Stimulated activated CD4-positive, alpha-beta T cell treated with anti-CD3 and anti-CD28 coated beads, Interleukin-4, amount 100 ng/mL, for 48 hours (primary cell): ENCODE measurements around the gene BMS1.
A peak's percentile ranks its signal among the peaks of the same experiment; 100 is the strongest.
"Not testable (repeated sequence)": the region's sequence is repeated elsewhere in the genome, so short reads cannot be mapped to it uniquely, and the experiment has no call there.

Source experiments
- DNase-seq, 2 donors: peaks; one replicate each; pipeline ENCODE4 v3.0.0-alpha.2; 2020; ENCODE audit warnings: low read depth in 2 of 2

Gene BMS1, protein sequence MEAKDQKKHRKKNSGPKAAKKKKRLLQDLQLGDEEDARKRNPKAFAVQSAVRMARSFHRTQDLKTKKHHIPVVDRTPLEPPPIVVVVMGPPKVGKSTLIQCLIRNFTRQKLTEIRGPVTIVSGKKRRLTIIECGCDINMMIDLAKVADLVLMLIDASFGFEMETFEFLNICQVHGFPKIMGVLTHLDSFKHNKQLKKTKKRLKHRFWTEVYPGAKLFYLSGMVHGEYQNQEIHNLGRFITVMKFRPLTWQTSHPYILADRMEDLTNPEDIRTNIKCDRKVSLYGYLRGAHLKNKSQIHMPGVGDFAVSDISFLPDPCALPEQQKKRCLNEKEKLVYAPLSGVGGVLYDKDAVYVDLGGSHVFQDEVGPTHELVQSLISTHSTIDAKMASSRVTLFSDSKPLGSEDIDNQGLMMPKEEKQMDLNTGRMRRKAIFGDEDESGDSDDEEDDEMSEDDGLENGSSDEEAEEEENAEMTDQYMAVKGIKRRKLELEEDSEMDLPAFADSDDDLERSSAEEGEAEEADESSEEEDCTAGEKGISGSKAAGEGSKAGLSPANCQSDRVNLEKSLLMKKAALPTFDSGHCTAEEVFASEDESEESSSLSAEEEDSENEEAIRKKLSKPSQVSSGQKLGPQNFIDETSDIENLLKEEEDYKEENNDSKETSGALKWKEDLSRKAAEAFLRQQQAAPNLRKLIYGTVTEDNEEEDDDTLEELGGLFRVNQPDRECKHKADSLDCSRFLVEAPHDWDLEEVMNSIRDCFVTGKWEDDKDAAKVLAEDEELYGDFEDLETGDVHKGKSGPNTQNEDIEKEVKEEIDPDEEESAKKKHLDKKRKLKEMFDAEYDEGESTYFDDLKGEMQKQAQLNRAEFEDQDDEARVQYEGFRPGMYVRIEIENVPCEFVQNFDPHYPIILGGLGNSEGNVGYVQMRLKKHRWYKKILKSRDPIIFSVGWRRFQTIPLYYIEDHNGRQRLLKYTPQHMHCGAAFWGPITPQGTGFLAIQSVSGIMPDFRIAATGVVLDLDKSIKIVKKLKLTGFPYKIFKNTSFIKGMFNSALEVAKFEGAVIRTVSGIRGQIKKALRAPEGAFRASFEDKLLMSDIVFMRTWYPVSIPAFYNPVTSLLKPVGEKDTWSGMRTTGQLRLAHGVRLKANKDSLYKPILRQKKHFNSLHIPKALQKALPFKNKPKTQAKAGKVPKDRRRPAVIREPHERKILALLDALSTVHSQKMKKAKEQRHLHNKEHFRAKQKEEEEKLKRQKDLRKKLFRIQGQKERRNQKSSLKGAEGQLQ

DNA sequence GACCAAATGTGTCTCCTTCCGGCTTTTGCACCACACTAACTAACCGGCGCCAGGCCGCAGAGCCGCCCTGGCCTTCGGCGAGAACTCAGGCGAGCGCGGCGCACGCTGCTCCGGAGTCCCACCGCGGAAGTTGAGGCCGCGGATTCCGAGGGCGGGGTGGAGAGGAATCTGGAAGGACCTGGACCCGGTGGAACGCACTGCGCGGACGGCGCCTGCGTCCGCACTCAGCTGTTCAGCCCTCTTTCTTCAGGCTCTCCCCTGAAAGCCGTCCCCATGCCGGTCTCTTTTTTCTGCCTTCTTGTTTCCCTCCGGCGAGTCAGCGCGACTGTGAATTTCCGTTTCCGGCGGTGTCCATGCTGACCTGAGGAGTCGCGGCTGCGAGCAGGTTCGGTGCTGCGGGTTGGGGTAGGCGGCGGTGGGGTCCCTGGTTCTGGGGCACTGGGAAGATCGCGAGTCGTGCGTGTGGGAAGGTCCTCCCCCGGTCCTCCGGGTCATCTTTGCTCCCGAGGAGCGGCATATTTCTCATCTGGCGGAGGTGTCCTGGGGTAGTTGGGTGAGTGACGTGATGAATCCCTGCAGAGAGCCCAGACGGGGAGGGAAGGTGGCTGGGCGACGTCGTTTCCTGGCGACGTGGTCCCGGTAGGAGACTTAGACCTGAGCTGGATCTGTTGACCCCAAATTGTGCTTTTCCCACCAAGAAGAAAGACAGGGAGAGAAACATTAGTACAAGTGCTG, at the start of gene BMS1:
Gene BMS1, plus strand, starts transcription at position 350 of the 735 bp plus-strand sequence. CDS start 1,600 bp downstream, outside the sequence.
- peak; percentile 79 to 87 for DNase-seq

DNA sequence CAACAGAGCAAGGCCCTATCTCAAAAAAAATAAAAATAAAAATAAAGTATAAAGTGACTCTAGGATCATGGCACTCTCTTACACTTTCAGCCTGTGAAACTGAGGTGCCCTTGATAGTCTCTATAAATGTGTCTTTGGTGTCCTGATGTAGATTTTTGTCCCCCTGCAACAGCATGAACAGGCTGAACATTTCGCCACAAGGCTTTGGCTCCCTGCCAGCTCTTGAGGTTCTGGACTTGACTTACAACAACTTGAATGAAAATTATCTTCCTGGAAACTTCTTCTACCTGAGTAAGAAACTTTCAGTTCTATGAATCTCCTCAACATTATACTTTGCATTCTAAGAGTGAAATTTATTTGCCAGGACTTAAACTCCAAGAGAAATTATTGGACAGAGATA, 48.1 kb upstream of the BMS1 start:
- no peak for DNase-seq

DNA sequence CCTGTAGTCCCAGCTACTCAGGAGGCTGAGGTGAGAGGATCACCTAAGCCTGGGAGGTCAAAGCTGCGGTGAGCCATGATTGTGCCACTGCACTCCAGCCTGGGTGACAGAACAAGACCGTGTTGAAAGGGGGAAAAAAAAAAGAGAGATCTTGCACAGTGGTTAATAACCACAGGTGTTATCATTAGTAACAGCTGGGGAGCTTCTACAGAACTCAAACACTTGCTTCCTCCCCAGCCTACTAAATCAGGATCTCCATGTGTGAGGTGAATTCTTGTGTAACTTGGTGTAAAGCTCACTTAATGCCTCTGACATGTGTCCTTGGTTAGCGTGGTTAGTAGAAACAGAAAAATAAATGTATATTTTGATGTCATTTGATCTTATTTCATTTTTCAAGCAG, 43.9 kb upstream of the BMS1 start:
- no peak for DNase-seq

DNA sequence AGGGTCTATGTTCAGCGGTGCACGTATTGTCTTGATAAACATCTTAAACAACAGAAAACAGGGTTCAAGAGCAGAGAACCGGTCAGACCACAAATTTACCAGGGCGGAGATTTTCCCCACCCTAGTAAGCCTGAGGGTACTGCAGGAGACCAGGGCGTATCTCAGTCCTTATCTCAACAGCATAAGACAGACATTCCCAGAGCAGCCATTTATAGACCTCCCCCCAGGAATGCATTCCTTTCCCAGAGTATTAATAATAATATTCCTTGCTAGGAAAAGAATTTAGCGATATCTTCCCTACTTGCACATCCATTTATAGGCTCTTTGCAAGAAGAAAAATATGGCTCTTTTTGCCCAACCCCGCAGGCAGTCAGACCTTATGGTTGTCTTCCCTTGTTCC, 41.1 kb upstream of the BMS1 start:
- not testable (repeated sequence) for DNase-seq

DNA sequence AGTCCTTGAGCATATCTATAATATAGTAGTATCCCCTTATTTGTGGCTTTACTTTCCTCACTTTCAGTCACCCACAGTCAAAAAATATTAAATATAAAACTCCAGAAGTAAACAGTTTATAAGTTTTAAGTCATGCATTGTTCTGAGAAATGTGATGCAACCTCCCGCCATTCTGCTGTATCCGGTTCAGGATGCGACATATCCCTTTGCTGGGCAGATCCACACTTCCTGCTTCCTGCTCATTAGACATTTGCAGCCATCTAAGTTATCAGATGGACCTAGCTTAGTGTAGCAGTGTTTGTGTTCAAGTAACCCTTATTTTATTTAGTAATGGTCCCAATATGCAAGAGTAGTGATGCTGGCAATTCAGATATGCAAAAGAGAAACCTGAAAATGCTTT, 38.9 kb upstream of the BMS1 start:
- DNase-seq: no peak

DNA sequence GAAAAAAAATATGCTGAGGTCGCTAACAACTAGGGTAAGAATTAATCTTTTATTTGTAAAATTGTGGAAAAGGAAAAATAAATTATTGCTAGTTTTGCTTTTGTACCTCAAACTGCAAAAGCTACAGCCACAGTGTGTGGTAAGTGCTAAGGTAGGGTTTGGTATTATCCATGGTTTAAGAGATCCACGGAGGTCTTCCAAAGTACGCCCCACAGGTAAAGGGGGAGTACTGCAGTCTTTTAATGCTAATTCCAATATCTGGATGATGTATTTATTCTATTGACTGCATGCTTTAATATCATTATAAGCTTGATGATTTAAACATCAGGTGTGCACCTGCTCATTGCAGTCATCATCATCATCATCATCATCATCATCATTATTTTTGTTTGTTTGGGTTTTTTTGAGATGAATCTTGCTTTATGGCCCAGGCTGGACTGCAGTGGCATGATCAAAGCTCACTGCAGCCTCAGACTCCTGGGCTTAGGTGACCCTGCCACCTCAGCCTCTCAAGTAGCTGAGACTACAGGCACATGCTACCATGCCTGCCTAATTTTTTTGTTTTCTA, 38.4 kb upstream of the BMS1 start:
- DNase-seq: no peak

DNA sequence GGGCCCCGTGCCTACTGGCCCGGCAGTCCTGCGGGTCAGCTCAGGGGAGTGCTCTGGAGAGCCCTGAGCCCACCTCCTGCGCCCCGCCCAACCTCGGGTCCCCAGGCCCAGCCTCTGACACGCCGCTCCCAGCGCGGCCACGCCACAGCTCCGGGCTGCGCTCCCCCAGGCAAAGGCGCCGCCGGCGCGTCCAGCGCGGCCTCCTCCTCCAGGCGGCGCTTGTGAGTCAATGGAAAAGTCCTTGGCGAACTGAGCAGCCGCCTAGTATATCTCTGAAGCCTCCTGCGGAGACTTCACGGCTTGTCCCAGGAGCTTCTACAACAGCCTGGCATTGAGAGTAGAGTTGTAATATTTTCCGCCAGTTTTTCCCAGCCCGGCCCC, 29.5 kb upstream of the BMS1 start:
- peak; percentile 69 to 74 for DNase-seq

DNA sequence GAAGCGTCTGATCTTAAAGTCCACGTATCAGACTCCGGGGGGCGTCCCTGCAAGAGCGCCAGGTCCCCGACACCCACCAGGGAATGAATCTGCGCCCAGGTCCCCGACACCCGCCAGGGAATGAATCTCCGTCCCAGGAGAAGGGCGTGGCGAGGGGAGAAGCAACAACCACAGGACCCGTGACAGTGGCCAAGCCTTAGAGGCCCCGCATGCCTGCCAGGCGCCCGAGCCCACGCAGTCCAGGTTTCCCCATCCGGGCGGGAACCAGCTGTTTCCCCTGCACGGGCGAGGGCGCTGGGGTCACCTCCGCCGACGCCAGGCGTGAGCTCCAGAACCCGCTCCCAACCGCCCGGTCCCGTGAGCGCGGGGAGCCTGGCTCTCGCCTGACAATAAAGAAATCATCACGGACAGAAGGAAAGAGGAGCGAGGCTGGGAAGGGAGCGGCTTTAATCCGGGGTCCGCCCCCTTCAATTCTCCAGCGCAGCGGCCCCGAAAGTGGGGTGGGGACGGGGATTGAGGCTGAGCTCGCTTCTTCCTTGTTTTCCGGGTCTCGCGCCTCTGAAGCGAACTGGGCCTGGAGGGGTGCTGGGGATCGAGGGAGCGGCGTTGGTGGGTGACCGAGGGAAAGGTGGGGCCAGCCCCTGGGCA, 29.0 kb upstream of the BMS1 start:
- no peak for DNase-seq

DNA sequence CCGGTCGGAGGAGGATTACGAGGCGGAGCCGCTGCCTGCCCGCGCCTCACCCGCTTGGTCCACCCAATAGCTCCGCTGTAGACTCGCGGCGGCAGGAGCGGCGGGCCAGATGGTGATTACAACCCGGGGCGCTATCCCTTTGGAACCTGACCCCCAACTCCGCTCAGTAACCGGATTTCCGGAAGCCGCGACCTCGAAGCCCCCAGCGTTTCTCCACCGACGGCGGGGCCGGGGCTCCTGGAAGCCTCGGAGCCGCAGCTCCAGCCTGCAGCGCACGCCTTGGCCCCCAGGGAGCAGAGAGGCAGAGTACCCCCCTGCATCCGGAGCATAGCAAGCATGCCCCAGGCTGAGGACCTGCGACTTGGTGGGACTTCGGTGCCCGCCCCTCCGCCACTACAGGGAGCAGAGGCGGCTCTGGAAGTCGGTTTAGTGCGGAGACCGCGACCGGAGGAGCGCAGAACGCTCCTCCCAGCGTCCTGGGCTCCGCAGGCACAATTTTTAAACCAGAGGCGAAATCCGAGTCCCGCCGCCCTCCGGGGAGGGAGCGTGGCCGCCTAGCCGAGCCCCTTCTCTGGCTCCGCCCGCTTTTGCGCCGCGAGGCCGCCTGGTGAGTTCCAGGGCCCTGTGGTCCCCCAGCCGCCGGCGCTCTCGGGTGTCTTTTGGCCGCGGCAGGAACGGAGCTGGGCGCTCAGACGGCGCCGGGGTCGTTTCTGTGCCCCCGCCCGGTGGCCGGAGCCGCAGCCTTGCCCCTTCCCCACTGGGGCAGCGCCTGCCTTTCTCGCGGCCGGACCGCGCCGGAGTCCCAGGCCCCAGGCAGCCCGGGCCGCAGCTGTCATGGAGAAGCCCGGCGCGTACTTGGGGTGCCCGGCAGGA, 28.2 kb upstream of the BMS1 start:
- no peak for DNase-seq

DNA sequence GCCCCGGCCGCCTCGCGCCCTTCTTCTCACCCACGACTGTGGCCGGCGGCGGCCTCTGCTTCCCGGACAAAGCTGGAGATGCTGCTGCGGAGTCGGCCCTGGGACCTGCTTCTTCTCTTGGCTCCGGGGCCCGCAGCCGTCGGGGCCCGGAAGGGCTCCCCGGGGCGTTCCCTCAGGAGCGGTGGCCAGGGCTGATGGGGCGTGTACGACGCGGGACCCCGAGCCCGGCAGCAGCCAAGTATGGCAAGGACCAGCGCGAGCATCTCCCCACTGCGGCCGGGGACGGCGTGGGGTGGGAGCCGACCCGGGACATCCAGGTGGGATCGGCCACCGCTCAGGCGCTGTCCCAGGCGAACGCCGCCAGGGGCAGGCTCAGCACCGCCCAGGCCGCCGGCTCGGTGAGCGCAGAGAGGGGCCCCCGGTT, 27.6 kb upstream of the BMS1 start:
- DNase-seq: no peak

DNA sequence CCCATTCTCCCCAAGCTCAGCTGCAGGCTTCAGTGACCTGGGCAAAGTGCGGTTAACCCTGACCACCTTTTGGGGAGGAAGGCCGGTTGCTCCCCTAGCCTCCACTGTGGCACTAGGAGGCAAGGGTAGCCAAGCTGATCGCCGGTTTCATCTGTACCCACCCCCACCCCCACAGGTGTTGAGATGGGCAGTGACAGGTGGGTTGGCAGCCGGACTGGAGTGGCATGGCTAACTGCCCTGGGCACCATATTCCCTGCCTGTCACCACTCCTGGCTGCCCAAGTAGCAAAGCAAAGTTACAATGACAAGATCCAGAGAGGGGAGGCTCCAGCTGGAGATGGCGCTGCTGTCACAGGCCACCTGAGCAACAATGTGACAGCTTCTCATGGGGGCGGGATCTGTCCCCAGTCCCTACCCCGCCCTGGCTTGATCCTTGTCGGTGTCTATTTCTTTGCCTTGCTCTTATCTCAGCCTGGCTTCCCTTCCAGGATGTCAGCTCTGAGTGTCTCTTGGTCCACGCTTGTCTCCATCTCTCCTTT, 27.0 kb upstream of the BMS1 start:
- no peak for DNase-seq

DNA sequence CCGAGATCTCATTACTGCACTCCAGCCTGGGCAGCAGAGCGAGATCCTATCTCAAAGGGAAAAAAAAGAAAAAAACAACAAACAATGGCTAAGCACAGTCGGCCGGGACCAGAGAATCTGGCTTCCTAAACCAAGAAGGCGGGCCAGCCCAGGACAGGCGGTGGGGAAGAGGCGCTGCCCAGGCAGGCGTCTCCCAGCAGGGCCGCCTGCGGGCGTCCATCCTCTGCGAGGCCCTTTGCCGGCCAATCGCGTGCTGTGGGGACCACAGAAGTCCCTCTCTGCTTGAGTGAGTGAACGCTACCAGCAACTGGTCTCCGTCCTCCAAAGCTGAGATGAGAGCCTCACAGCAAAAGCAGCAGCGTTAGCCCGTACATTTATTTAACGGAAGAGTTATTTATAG, 14.7 kb upstream of the BMS1 start:
- DNase-seq: no peak

DNA sequence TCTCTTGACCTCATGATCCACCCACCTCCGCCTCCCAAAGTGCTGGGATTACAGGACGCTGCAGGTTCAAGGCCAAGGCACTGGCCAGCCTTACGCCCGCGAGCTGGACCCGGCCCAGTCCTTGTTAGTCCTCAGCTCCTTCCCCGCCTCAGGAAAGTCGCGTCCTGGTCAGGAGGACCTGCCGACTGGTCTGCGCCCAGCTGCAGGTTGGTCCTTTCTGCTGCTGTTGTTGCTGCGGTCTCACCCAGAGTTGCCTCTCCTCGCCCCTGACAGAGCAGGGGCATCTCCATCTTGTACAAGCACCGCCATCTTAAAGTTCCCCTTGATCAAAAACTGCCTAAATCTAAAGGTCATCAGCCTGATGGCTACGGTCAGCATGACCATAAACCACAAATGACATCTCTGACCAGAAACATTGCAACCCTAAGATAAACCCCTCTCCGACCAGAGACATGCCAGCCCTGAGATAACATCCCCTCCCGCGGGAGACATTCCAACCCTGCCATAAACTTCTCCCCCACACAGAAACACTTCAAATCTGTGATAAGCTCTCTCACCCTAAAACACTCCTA, 13.9 kb upstream of the BMS1 start:
- DNase-seq: no peak

DNA sequence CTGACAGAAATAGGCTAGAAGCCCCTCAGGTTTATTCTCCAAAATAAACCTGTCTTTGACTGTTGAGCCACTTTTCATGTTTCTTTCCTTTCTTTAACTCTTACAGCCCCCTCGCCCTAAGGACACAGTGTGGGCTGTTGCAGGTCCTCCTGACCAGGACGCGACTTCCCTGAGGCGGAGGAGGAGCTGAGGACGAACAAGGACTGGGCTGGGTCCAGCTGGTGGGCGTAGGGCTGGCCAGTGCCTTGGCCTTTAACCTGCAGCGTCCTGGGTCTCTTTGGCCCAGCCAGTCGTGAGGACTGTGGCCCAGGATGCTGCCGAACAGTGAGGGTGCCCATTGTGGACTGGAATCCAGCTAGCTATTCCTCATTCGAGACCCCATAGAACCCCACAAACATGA, 13.4 kb upstream of the BMS1 start:
- DNase-seq: no peak

DNA sequence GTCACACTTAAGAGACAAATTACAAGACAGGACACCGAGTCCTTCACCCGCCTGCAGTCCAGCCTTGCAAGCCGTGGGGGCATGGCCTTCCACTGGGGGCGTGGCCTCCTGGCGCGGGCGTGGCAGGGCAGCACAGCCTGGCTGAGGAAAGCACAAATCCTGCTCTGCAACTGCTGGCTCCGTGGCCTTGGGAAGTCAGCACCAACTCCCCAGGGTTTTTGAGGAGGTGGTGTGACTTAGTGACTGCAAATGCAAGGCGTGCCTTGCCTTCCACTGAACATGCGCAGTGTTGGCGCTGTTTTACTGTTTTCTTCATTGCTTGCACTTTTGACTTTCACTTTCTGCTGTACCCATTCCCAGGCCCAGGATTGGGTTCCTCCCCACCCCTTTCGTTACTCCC, 12.9 kb upstream of the BMS1 start:
- no peak for DNase-seq

DNA sequence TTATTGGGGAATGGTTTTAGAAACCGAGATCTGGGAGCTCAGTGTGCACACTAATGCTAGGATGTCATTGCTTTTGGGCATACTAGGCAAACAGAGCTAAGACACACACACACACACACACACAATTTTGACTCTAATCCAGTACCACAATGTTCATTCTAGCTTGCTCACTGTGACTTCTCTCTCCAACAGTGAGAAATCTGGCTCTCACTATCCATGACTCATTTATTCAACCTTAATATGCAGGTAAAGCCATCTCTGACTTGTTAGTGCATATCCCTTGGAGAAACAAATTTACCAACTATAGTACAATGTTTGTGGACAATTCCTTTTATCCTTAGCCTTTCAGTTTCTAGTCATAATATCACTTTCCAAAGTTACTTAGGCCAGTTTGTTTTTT, 5.9 kb upstream of the BMS1 start:
- no peak for DNase-seq

DNA sequence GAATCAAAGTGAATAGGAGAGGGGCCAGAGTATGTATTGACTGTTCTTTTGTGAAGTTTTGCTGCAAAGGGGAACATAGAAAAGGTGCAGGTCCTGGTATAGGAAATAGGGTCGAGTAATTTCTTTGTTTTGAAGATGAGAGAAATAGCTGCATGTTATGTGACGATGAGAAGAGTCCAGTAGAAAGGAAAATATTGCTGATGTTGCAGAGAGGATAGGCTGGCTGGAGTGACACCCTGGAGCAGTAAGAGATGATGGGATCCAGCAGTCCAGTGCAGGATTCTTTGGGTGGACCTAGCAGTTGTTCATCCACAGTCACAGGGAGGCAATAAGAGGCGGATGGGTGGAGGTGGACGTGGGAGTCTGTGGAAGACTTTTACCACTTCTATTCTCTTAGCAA, 2.1 kb upstream of the BMS1 start:
- DNase-seq: no peak

DNA sequence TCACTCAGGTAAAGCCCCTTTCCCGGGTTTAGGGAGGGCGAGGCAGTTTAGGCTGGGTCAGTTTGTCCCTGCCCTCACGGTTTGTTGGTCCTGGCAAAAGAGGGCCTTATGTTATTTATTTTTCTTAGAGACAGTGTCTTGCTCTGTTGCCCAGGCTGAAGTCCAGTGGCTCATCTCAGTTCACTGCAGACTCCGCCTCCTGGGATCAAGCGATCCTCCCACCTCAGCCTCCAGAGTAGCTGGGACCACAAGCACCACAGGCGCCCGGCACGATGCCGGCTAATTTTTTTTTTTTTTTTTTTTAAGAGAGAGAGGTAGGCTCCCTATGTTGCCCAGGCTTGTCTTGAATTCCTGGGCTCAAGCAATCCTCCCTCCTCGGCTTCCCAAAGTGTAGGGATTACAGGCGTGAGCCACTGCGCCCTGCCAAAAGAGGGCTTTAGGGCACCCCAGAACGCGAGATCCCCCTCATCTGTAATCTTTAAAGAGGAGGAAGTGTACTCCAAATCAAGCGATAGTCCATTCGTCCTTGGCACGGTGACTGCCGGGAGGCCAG, 626 bp upstream of the BMS1 start:
- DNase-seq: no peak

DNA sequence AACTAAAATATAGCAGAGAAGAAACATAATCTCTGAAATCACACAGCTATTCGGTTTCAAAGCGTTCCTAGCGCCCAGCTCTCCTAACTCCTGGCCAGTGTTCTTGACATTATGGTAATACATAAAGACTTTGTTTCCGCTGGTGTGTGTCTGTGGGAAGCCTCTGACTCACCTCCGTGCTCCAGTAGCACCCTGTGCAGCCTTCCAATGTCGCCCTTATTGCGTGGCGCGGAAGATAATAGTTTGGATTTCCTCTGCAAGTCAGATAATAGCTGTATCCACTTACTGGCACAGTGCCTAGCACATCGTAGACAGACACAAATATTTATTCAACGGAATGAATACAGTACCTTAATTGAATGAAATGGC, 570 bp downstream of the BMS1 start:
- no peak for DNase-seq
